ENCODE measurements around the gene CXCL16. TPM values are rescaled to one million over a fixed set of nuclear protein-coding genes. Genes with fewer than 3 reads are reported as not detected.

Gene CXCL16
- total and polyA plus RNA-seq, 2 donors = 3.3 to 32.9 TPM

- 96% methylated on average over 10 of the region's 10 CpGs for WGBS
- Histone ChIP-seq H3K27me3 (ENCODE audit: control insufficient read depth in 2 of 2, insufficient read depth in 1 of 2, low read length in 1 of 2) (peaks cover 0 to 14% of the 10 kb centered on the region in 2 donors), H3K27ac (ENCODE audit: low read depth in 1 of 2, low read length in 1 of 2) (no peak overlapping the region), H3K4me3 (ENCODE audit: low read length in 2 of 2) (no peak overlapping the region), H3K36me3 (ENCODE audit: control insufficient read depth in 2 of 2, insufficient read depth in 2 of 2, low read length in 1 of 2) (no peaks in the 10 kb centered on the region), H3K9me3 (ENCODE audit: control insufficient read depth in 2 of 2, insufficient read depth in 1 of 2, low read length in 1 of 2) (no peaks in the 10 kb centered on the region), H3K4me1 (ENCODE audit: control insufficient read depth in 2 of 2, insufficient read depth in 2 of 2, low read length in 2 of 2) (no peaks in the 10 kb centered on the region)
- no peak for DNase-seq (ENCODE audit: low read depth in 6 of 9, low spot score in 9 of 9)
Measured at GRCh38 chr17:4759776-4760236, 20.1 kb upstream of the CXCL16 start.

- Histone ChIP-seq H3K36me3 (ENCODE audit: control insufficient read depth in 2 of 2, insufficient read depth in 2 of 2, low read length in 1 of 2) (no peaks in the 10 kb centered on the region), H3K4me3 (ENCODE audit: low read length in 2 of 2) (no peak overlapping the region), H3K9me3 (ENCODE audit: control insufficient read depth in 2 of 2, insufficient read depth in 1 of 2, low read length in 1 of 2) (no peaks in the 10 kb centered on the region), H3K27ac (ENCODE audit: low read depth in 1 of 2, low read length in 1 of 2) (no peak overlapping the region), H3K27me3 (ENCODE audit: control insufficient read depth in 2 of 2, insufficient read depth in 1 of 2, low read length in 1 of 2) (peaks cover 2 to 49% of the 10 kb centered on the region in 2 donors), H3K4me1 (ENCODE audit: control insufficient read depth in 2 of 2, insufficient read depth in 2 of 2, low read length in 2 of 2) (peaks cover 0 to 3% of the 10 kb centered on the region in 2 donors)
- DNase-seq (ENCODE audit: low read depth in 6 of 9, low spot score in 9 of 9) = no peak
- 98% methylated on average over 1 of the region's 1 CpG for WGBS
Measured at GRCh38 chr17:4753392-4753791, 13.7 kb upstream of the CXCL16 start.

GRCh38 chr17:4751932-4752331 is 12.2 kb upstream of the CXCL16 start:
- Histone ChIP-seq H3K27ac (ENCODE audit: low read depth in 1 of 2, low read length in 1 of 2) (no peak overlapping the region), H3K4me1 (ENCODE audit: control insufficient read depth in 2 of 2, insufficient read depth in 2 of 2, low read length in 2 of 2) (peaks cover 0 to 8% of the 10 kb centered on the region in 2 donors), H3K27me3 (ENCODE audit: control insufficient read depth in 2 of 2, insufficient read depth in 1 of 2, low read length in 1 of 2) (peaks cover 2 to 59% of the 10 kb centered on the region in 2 donors), H3K36me3 (ENCODE audit: control insufficient read depth in 2 of 2, insufficient read depth in 2 of 2, low read length in 1 of 2) (no peaks in the 10 kb centered on the region), H3K4me3 (ENCODE audit: low read length in 2 of 2) (no peak overlapping the region), H3K9me3 (ENCODE audit: control insufficient read depth in 2 of 2, insufficient read depth in 1 of 2, low read length in 1 of 2) (no peaks in the 10 kb centered on the region)
- WGBS = 86% methylated on average over 5 of the region's 5 CpGs
- DNase-seq (ENCODE audit: low read depth in 6 of 9, low spot score in 9 of 9) = no peak

GRCh38 chr17:4750606-4751005 is 10.9 kb upstream of the CXCL16 start:
- peaks cover 5 to 66% of the 10 kb centered on the region in 2 donors for H3K27me3 ChIP-seq (ENCODE audit: control insufficient read depth in 2 of 2, insufficient read depth in 1 of 2, low read length in 1 of 2)
- 58% methylated on average over 3 of the region's 3 CpGs for WGBS
- H3K9me3 ChIP-seq (ENCODE audit: control insufficient read depth in 2 of 2, insufficient read depth in 1 of 2, low read length in 1 of 2) = no peaks in the 10 kb centered on the region
- H3K4me3 ChIP-seq (ENCODE audit: low read length in 2 of 2) = no peak overlapping the region
- H3K27ac ChIP-seq (ENCODE audit: low read depth in 1 of 2, low read length in 1 of 2) = no peak overlapping the region
- no peaks in the 10 kb centered on the region for H3K36me3 ChIP-seq (ENCODE audit: control insufficient read depth in 2 of 2, insufficient read depth in 2 of 2, low read length in 1 of 2)
- H3K4me1 ChIP-seq (ENCODE audit: control insufficient read depth in 2 of 2, insufficient read depth in 2 of 2, low read length in 2 of 2) = peaks cover 0 to 8% of the 10 kb centered on the region in 2 donors
- DNase-seq (ENCODE audit: low read depth in 6 of 9, low spot score in 9 of 9) = no peak

GRCh38 chr17:4748686-4749085 is 9.0 kb upstream of the CXCL16 start:
- no peaks in the 10 kb centered on the region for H3K36me3 ChIP-seq (ENCODE audit: control insufficient read depth in 2 of 2, insufficient read depth in 2 of 2, low read length in 1 of 2)
- no peak overlapping the region for H3K4me3 ChIP-seq (ENCODE audit: low read length in 2 of 2)
- 44% methylated on average over 4 of the region's 4 CpGs for WGBS
- peaks cover 0 to 17% of the 10 kb centered on the region in 2 donors for H3K4me1 ChIP-seq (ENCODE audit: control insufficient read depth in 2 of 2, insufficient read depth in 2 of 2, low read length in 2 of 2)
- peaks cover 0 to 7% of the 10 kb centered on the region in 2 donors for H3K9me3 ChIP-seq (ENCODE audit: control insufficient read depth in 2 of 2, insufficient read depth in 1 of 2, low read length in 1 of 2)
- no peak overlapping the region for H3K27ac ChIP-seq (ENCODE audit: low read depth in 1 of 2, low read length in 1 of 2)
- peaks cover 22 to 73% of the 10 kb centered on the region in 2 donors for H3K27me3 ChIP-seq (ENCODE audit: control insufficient read depth in 2 of 2, insufficient read depth in 1 of 2, low read length in 1 of 2)
- no peak for DNase-seq (ENCODE audit: low read depth in 6 of 9, low spot score in 9 of 9)

GRCh38 chr17:4747847-4748246 is 8.1 kb upstream of the CXCL16 start:
- no peak overlapping the region for H3K4me3 ChIP-seq (ENCODE audit: low read length in 2 of 2)
- H3K27ac ChIP-seq (ENCODE audit: low read depth in 1 of 2, low read length in 1 of 2) = peak overlapping the region in 1 of 2 donors; percentile 1
- peaks cover 22 to 79% of the 10 kb centered on the region in 2 donors for H3K27me3 ChIP-seq (ENCODE audit: control insufficient read depth in 2 of 2, insufficient read depth in 1 of 2, low read length in 1 of 2)
- peak in 5 of 9 donors; percentile 27 to 70 (median 43) for DNase-seq (ENCODE audit: low read depth in 6 of 9, low spot score in 9 of 9)
- H3K4me1 ChIP-seq (ENCODE audit: control insufficient read depth in 2 of 2, insufficient read depth in 2 of 2, low read length in 2 of 2) = peaks cover 0 to 17% of the 10 kb centered on the region in 2 donors
- whole genome bisulfite sequencing = 4% methylated on average over 5 of the region's 5 CpGs
- no peaks in the 10 kb centered on the region for H3K36me3 ChIP-seq (ENCODE audit: control insufficient read depth in 2 of 2, insufficient read depth in 2 of 2, low read length in 1 of 2)
- H3K9me3 ChIP-seq (ENCODE audit: control insufficient read depth in 2 of 2, insufficient read depth in 1 of 2, low read length in 1 of 2) = peaks cover 0 to 7% of the 10 kb centered on the region in 2 donors

DNA sequence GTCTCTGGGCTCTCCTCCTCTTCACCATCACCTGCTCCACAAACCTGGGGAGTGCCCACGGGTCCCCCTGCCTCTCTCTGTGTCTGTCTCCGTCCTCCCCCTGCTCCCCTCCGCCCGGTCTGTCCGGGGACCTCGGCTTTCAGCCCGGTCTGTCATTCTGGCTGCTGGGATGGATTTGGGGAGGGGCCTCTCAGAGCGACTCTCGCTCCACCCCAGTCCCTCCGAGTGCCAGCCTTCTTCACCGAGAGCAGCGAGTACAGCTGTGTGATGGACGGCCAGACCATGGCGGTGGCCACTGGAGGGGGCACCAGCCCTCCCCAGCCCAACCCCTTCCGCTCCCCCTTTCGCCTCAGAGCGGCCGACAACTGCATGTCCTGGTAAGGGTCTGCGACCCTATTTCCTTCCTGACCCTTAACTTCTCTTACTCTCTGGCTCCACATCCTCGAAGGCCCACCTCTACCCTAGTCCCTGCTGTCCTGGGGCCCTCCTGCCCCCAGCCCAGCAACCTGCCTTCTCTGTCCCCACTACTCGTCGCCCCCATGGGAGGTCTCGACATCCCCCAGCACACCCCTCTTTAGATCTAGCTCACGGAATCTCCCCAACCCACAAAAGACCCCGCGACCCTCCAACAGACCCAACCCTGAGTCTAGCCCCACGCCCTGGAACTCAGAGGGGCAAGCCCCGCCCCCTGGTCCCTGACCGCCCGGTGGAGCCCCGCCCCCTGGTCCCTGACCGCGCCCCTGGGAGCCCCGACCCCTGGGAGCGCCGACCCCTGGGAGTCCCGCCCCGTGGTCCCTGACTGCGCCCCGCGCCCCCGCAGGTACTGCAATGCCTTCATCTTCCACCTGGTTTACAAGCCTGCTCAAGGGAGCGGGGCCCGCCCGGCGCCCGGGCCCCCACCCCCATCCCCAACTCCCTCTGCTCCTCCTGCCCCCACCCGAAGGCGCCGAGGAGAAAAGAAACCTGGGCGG is 5.6 kb upstream of the CXCL16 start:
- DNase-seq (ENCODE audit: low read depth in 6 of 9, low spot score in 9 of 9) = no peak
- WGBS = 27% methylated on average over 51 of the region's 51 CpGs
- no peak overlapping the region for H3K27ac ChIP-seq (ENCODE audit: low read depth in 1 of 2, low read length in 1 of 2)
- H3K36me3 ChIP-seq (ENCODE audit: control insufficient read depth in 2 of 2, insufficient read depth in 2 of 2, low read length in 1 of 2) = no peaks in the 10 kb centered on the region
- H3K9me3 ChIP-seq (ENCODE audit: control insufficient read depth in 2 of 2, insufficient read depth in 1 of 2, low read length in 1 of 2) = peaks cover 0 to 10% of the 10 kb centered on the region in 2 donors
- no peak overlapping the region for H3K4me3 ChIP-seq (ENCODE audit: low read length in 2 of 2)
- H3K27me3 ChIP-seq (ENCODE audit: control insufficient read depth in 2 of 2, insufficient read depth in 1 of 2, low read length in 1 of 2) = peaks cover 29 to 92% of the 10 kb centered on the region in 2 donors
- H3K4me1 ChIP-seq (ENCODE audit: control insufficient read depth in 2 of 2, insufficient read depth in 2 of 2, low read length in 2 of 2) = peaks cover 0 to 17% of the 10 kb centered on the region in 2 donors

- no peak for DNase-seq (ENCODE audit: low read depth in 6 of 9, low spot score in 9 of 9)
- Histone ChIP-seq H3K4me3 (ENCODE audit: low read length in 2 of 2) (no peak overlapping the region), H3K27me3 (ENCODE audit: control insufficient read depth in 2 of 2, insufficient read depth in 1 of 2, low read length in 1 of 2) (peaks cover 43 to 96% of the 10 kb centered on the region in 2 donors), H3K36me3 (ENCODE audit: control insufficient read depth in 2 of 2, insufficient read depth in 2 of 2, low read length in 1 of 2) (no peaks in the 10 kb centered on the region), H3K9me3 (ENCODE audit: control insufficient read depth in 2 of 2, insufficient read depth in 1 of 2, low read length in 1 of 2) (peaks cover 0 to 10% of the 10 kb centered on the region in 2 donors), H3K4me1 (ENCODE audit: control insufficient read depth in 2 of 2, insufficient read depth in 2 of 2, low read length in 2 of 2) (peaks cover 9 to 26% of the 10 kb centered on the region in 2 donors), H3K27ac (ENCODE audit: low read depth in 1 of 2, low read length in 1 of 2) (no peak overlapping the region)
- WGBS = 97% methylated on average over 9 of the region's 9 CpGs
Measured at GRCh38 chr17:4743898-4744297, 4.2 kb upstream of the CXCL16 start.

DNA sequence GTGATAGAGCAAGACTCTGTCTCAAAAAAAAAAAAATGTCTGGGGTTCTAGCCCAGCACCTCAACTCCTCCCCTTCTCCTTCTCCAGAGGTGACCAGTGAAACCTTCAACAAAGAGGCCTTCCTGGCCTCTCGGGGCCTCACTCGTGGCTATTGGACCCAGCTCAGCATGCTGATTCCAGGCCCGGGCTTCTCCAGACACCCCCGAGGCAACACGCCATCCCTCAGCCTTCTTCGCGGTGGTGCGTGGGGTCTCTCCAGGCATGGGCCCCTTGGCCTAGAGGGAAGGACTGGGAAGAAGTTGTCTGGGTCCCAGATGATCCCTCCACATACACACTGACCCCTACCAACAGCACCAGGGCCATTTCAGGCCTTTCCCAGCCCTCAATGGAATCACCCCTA is 3.5 kb upstream of the CXCL16 start:
- WGBS = 98% methylated on average over 8 of the region's 8 CpGs
- Histone ChIP-seq H3K27me3 (ENCODE audit: control insufficient read depth in 2 of 2, insufficient read depth in 1 of 2, low read length in 1 of 2) (peaks cover 49 to 96% of the 10 kb centered on the region in 2 donors), H3K4me1 (ENCODE audit: control insufficient read depth in 2 of 2, insufficient read depth in 2 of 2, low read length in 2 of 2) (peaks cover 15 to 28% of the 10 kb centered on the region in 2 donors), H3K9me3 (ENCODE audit: control insufficient read depth in 2 of 2, insufficient read depth in 1 of 2, low read length in 1 of 2) (peaks cover 0 to 17% of the 10 kb centered on the region in 2 donors), H3K4me3 (ENCODE audit: low read length in 2 of 2) (no peak overlapping the region), H3K27ac (ENCODE audit: low read depth in 1 of 2, low read length in 1 of 2) (no peak overlapping the region), H3K36me3 (ENCODE audit: control insufficient read depth in 2 of 2, insufficient read depth in 2 of 2, low read length in 1 of 2) (no peaks in the 10 kb centered on the region)
- DNase-seq (ENCODE audit: low read depth in 6 of 9, low spot score in 9 of 9) = no peak
